ENCODE results near the gene TMC1.

The TMC1 gene

GRCh38 chr9:72618811-72619210 lies 97.4 kb downstream of the TMC1 start:
- FAIRE-seq (no peak), DNase-seq (ENCODE audit: insufficient read length, low spot score) (no peak)
- no peak for TF ChIP-seq CTCF (IDR thresholded peaks at IDR 0.05; ENCODE audit: insufficient read depth, missing control alignments)

- TF ChIP-seq CTCF (IDR thresholded peaks at IDR 0.05; ENCODE audit: insufficient read depth, missing control alignments), result no peak
- no peak for FAIRE-seq
- no peak for DNase-seq (ENCODE audit: insufficient read length, low spot score)
These were observed 100.8 kb downstream of the TMC1 start for GRCh38 chr9:72622186-72622585.

- FAIRE-seq (no peak), DNase-seq (ENCODE audit: insufficient read length, low spot score) (no peak)
- TF ChIP-seq CTCF (IDR thresholded peaks at IDR 0.05; ENCODE audit: insufficient read depth, missing control alignments), result no peak
These were observed 101.7 kb downstream of the TMC1 start for GRCh38 chr9:72623156-72623555.

- no peak for DNase-seq (ENCODE audit: insufficient read length, low spot score)
- TF ChIP-seq CTCF (IDR thresholded peaks at IDR 0.05; ENCODE audit: insufficient read depth, missing control alignments), result no peak
- no peak for FAIRE-seq
These were observed 105.7 kb downstream of the TMC1 start for GRCh38 chr9:72627147-72627546.

- TF ChIP-seq CTCF (IDR thresholded peaks at IDR 0.05; ENCODE audit: insufficient read depth, missing control alignments), result no peak
- DNase-seq (ENCODE audit: insufficient read length, low spot score) (no peak), FAIRE-seq (no peak)
These were observed 106.6 kb downstream of the TMC1 start for GRCh38 chr9:72627956-72628540.

GRCh38 chr9:72633966-72634365 lies 112.6 kb downstream of the TMC1 start:
- FAIRE-seq, result no peak
- no peak for TF ChIP-seq CTCF (IDR thresholded peaks at IDR 0.05; ENCODE audit: insufficient read depth, missing control alignments)

GRCh38 chr9:72635197-72635596 lies 113.8 kb downstream of the TMC1 start:
- TF ChIP-seq CTCF (IDR thresholded peaks at IDR 0.05; ENCODE audit: insufficient read depth, missing control alignments), result no peak
- DNase-seq (ENCODE audit: insufficient read length, low spot score) (no peak), FAIRE-seq (no peak)

More at GRCh38 chr9:72633966-72634365, 112.6 kb downstream of the TMC1 start:
- no peak for DNase-seq (ENCODE audit: insufficient read length, low spot score)

Data from D721Med (cell line).